Measurements from ENCODE around the gene EVI5L.
"Not testable (repeated sequence)": the region's sequence is repeated elsewhere in the genome, so short reads cannot be mapped to it uniquely, and the experiment has no call there.

Gene EVI5L

DNA sequence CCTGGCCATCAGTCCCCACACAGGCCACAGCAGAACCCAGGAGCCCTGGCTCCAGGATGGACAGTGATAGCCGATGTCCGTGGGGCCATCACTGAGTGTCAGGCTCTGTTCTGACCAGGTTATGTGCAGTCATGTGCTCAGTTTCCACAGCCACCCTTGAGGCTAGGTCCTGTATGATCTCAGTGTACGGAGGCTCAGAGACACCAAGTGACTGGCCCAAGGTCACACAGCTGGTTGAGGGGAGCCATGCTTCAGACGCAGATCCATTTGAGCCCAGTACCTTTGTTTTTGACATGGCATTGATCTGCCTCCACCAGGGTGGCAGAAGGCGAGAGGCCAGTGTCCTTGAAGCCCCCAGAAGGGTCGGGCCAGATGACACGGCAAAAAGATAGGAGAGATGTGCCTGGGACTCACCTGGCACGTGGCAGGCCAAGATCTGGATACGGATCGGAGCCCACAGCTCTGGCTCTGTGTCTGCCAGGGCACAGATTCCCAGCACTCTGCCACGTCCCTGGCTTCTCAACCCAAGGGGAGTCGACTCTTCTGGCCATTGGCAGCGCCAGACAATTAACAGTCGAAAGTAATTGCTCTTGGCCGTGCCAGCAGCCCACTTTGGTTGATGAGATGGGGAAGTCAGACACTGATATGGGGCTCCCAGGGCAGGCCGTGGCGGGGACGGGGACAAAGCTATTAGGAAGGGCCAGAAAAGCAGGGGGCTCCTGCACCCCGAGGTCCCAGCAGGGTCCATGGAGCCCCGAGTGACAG is 15.6 kb downstream of the EVI5L start:
- no peak for DNase-seq (ENCODE audit: low read depth in 2 of 3, low spot score in 1 of 3)

DNA sequence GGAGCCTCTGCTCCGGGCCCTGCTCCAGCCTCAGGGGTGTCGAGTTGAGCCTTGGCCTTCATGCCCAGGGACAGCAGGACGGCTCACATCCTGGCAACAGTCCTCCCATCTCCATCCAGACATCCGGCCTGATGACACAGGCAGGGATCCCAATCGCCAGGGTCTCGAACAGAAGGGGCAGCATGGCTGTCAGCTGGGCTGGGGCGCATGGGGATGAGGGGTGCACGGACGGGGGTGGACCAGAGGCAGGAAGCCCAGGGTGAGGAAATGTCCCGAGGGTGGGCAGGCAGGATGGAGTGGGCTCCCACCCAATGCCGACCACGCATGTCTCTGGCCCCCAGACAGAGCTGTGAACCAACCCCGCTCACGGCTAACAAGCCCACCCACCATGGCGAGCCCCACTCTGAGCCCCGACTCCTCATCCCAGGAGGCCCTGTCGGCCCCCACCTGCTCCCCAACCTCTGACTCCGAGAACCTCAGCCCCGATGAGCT is 16.2 kb downstream of the EVI5L start:
- DNase-seq (ENCODE audit: low read depth in 2 of 3, low spot score in 1 of 3), result no peak

DNA sequence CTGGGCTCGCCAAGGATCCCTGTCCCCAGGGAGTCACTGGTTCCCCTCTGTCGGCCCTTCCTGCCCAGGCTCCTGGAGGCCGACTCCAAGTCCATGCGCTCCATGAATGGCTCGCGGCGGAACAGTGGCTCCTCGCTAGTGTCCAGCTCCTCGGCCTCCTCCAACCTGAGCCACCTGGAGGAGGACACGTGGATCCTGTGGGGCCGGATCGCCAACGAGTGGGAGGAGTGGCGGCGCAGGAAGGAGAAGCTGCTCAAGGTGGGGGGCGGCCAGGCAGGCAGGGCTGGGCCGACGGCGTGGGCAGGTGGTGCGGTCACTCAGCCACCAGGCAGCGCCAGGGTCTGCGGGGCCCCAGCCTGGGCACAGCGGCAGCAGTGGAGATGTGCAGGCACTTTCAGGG is 17.6 kb downstream of the EVI5L start:
- DNase-seq (ENCODE audit: low read depth in 2 of 3, low spot score in 1 of 3), result no peak

DNA sequence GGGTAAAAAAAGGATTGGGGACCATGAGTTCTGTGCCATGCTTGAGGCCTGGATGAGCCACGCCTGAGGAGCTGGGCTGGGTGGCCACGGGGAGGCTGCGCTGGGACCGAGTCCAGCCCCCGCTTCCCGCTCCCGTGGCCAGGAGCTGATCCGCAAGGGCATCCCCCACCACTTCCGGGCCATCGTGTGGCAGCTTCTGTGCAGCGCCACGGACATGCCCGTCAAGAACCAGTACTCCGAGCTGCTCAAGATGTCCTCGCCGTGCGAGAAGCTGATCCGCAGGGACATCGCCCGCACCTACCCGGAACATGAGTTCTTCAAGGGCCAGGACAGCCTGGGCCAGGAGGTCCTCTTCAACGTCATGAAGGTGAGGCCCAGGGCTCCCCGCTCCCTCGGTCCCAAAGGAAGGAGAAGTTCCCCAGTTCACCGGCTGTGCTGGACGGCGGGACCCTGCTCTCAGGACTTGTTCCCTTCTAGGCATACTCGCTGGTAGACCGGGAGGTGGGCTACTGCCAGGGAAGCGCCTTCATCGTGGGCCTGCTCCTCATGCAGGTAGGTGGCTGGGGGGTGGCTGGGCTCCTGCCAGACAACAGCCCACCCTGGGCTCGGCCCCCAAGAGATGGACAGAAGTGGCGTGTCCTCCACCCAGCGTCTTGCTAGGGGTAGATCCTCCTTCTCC is 18.9 kb downstream of the EVI5L start:
- DNase-seq (ENCODE audit: low read depth in 2 of 3, low spot score in 1 of 3), result no peak

DNA sequence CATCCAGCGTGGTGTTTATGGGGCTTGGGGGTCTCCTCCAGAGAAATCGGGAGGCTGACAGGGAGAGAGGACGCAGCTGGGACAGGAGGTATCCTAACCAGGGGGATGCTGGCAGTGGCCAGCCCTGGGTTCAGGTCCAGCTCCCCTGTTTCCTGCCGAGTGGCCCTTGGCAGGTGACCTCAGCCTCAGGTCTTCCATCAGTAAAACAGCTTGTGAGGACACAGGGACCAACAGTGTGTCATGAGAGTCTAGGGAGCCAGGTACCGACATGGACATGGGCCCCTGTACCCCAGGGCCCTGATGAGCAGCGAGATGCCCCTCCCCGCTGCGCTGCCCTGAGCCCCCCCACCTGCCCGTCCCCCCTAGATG is 19.6 kb downstream of the EVI5L start:
- DNase-seq (ENCODE audit: low read depth in 2 of 3, low spot score in 1 of 3), result no peak

DNA sequence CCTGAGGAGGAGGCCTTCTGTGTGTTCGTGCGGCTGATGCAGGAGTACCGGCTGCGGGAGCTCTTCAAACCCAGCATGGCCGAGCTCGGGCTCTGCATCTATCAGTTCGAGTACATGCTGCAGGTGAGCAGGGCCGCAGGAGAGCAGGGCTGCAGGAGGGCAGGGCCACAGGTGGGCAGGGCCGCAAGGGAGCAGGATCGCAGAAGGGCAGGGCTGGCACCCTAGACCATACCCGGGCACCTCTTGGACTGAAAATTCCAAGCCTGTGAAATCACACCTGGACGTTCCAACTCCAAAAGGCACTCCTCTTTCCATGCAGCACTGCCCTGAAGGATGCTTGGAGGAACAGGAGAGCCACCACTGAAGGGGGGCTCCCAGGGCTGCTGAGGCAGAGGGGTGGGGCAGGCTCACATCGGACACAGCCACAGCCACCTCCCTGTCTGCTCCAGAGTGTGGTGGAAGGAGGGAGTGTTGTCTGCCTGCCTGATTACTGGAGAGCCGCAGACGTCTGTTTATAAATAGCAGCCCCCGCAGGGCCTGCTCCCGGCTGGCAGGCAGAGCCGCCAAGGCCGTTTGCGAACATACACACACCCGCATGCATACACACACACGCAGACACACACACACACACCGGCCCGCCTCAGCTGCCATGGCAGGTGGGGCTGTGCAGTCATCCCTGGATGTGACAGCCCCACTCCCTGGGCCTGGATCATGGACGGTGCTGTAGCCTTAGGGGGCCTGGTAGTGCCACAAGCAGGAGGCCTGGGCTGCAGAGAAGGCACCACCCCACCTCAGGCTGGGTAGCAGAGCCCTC is 20.2 kb downstream of the EVI5L start:
- no peak for DNase-seq (ENCODE audit: low read depth in 2 of 3, low spot score in 1 of 3)

DNA sequence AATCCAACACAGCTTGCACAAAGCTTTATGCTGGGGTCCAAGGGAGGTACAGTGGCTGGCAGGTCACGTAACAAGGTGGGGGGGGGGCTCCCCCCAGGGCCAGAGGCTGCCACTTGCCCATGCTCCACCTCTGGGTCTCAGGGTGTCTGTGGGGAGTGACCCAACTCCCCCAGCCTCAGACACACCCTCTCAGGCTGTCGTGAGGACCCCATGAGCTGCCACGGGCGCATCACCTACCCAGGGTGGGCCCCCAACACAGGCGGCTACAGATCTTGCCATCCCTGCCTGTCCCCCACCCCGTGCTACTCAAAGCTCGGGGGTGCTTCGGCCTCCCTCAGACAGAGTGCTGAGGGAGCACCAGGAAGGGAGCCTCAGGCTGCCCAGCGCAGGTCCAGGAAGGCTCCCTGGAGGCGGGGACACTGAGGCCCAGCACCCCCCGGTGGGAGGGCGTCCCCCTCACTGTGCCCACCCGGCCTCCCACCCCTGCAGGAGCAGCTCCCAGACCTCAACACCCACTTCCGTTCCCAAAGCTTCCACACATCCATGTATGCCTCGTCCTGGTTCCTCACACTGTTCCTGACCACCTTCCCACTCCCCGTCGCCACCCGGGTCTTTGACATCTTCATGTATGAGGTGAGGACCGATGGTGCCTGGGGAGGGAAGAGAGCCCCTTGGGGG is 21.1 kb downstream of the EVI5L start:
- DNase-seq (ENCODE audit: low read depth in 2 of 3, low spot score in 1 of 3), result no peak

DNA sequence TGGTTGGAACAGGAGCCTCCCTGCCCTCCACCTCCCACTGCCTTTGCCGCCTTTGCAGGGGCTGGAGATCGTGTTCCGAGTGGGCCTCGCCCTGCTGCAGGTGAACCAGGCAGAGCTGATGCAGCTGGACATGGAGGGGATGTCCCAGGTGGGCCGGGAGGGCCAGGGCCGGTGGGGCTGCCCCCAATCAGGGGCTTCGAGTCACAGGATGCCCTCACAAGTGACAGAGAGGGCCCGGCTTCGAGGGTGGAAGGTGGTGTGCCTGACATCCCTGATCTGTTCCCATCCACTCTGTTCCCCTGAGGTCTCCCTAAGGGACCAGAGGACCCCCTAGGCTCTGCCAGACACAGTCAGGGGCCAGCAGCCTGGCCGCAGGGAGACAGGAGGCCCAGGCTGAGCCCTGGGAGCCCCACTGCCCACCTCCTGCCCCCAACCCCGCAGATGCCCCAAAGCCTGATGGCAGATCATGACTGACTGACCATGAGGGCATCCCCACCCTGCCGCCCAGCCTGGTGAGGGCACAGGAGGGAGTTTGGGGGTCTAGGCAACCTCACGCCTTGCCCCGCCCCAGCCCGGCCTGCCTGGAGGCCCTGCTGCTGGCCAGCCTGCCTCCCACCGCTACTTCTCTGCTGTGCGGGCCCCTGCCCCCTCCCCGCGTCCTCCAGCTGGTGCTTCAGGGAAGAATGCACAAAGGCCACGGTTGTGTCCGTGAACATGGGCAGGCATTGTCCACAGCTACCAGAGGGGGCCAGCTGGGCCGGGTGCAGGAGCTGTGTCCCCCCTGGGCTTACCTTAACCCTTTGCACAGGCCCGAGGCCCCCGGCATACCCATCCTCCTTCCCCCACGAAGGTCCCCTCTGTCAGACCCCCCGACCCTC is 21.8 kb downstream of the EVI5L start:
- DNase-seq (ENCODE audit: low read depth in 2 of 3, low spot score in 1 of 3), result no peak

DNA sequence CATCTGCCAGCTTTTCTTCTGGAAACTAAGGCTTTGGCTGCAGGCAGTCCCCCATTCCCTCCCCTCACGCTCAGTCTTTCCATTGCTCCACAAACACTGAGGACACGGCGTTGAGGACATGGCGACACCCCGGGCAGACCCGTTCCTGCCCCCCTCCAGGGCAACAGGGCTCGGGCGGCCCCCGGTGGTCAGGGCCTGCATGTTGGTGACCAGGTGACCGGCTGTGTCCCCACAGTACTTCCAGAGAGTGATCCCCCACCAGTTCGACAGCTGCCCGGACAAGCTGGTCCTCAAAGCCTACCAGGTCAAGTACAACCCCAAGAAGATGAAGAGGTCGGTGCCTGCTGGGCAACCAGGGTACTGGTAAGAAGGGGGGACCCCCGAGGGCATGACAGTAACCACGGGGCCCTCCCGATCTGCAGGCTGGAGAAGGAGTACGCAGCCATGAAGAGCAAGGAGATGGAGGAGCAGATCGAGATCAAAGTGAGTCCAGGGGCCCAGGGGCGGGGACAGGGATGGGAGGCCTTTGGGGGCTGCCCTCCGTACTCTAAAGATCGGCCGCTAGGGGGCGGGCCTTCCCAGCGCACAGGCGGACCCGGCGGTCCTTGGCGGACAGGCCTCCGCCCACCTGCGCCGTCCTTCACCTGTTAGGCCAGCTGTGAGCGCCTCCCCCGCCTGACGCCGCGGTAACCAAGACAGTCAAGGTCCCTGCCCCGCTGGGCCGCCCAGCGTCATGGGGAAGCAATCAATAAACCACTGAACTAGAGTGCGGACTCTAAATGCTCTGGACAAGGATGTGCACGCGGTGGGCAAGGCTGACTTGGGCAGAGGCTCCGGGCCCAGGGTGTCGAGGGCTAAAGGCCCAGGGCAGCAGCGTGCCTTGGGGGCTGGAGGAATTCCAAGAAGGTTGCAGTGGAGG is 23.1 kb downstream of the EVI5L start:
- DNase-seq (ENCODE audit: low read depth in 2 of 3, low spot score in 1 of 3), result peak; percentile 43 to 60 (median 60)

DNA sequence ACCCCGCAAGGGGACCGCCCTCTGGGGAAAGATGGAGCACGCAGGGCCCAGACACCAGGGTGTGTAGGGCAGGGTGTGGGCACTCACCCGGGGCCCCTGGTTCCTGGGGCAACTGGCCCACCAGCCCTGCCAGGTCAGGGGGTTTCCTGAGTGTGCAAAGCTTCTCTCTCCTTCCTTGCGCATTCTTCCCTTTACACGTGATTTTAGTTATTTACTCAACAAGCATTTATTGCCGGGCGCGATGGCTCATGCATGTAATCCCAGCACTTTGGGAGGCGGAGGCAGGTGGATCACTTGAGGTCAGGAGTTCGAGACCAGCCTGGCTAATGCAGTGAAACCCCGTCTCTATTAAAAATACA is 23.7 kb downstream of the EVI5L start:
- no peak for DNase-seq (ENCODE audit: low read depth in 2 of 3, low spot score in 1 of 3)

DNA sequence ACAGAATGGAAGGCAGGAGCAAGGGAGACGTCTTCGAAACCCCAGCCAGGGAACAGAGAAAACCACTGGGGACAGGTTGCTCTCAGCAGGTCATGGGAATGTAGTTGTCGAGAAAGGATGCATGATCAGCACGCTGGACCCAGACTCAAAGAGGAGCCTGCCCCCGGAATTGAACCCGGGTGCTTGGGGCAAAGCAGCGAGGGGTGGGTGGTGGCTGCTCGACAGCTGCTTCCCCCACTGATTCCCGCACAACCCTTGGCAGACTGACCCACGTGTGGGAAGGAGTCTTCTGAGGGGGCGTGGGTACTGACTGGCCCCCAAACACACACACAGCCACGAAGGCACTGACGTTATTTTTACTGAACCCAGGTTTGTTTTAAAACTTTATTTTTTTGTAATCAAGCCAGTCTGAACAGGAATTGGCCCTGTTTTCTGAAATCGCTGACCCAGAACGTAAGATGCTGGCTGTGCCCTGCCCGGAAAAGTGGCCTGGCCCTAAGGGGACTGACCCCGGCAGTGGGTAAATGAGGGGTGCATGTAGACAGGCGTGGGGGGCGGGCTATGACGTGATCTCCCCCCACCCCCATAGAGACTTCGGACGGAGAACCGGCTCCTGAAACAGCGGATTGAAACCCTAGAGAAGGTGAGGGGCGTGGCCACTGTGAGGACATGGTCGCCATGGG is 25.5 kb downstream of the EVI5L start:
- DNase-seq (ENCODE audit: low read depth in 2 of 3, low spot score in 1 of 3), result no peak

DNA sequence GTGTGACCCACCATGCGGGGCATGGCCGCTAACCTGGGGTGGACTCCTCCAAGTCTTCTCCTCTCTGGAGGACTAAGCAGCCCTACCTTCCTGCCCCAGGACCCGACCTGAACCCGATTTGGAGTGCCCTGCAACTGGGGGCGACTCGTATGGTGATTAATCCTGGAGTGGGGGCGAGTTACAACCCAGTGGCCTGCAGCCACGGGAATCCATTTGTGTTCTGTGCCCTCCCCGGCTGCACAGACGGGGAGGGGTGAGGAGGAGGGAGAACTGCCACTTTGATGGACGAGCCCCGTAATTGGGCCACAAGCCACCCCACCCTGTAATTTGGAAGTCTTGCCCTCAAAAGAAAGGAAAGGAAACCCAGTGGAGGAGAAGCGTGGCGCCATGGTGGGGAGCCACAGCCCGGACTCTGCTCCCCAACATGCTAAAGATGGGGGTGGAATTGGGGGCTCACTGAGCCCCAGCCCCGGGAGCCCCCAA is 26.1 kb downstream of the EVI5L start:
- DNase-seq (ENCODE audit: low read depth in 2 of 3, low spot score in 1 of 3), result no peak

DNA sequence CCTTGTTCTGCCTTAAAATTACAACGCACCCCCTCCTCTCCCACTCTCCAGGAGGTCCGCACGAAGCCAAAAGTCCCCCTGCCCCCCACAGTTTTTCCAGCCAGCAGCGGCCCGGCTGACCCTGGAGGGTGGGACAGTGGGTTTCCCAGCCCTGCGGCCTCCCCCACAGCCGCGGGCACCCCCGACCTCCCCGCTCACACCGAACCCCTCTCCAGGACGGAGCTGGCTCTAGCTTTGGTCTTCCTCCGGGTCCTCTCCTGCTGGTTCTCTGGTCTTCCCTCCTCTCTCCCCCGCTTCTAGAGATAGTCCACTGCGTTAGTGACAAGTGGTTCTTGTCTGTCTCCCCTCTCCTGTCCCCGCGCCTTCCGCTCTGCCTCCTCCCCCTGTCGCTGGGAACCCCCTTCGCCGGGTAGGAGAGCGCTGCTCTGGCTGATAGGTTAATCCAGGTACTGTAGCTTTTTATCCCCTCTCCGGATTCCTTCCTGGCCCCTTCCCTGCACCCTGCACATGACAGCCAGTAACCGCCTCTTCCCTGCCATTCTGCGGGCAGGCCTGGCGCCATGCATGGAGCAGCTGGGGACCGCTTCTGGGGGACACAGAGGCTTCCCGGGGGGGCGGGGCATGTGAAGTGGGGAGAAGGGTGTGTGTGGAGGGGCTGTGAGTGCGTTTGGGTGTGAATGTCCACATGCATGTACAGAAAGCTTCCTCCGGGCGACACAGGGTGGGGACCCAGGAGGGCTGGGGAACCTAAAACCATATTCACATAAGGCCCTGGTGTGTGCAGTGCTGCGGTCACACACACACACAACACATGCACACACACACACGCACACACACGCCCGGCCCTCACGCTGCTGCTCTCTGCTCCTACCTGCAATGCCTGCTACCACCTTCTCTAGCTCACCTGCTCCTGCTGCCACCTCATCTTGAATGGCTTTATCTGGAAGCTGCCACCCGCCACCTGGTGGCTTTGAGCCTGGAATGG is 27.0 kb downstream of the EVI5L start:
- DNase-seq (ENCODE audit: low read depth in 2 of 3, low spot score in 1 of 3), result no peak

DNA sequence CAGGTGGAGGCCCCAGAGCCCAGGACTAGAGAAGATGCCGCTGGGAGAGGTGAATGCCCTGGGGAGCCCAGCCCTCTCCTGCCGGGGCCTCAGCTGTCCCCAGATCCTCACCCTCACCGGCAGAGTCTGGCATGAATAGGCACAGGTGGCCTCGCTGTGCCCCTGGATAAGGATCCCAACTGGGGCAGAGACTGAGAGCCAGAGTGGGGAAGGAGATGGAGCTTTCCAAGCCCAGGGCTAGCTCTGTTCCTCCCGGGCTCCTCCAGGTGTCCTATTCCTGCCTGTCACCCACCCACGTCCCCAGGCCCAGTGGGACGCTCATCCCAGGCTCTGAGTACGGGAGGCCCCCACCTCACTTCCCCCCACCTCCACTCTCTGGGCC is 27.7 kb downstream of the EVI5L start:
- no peak for DNase-seq (ENCODE audit: low read depth in 2 of 3, low spot score in 1 of 3)

DNA sequence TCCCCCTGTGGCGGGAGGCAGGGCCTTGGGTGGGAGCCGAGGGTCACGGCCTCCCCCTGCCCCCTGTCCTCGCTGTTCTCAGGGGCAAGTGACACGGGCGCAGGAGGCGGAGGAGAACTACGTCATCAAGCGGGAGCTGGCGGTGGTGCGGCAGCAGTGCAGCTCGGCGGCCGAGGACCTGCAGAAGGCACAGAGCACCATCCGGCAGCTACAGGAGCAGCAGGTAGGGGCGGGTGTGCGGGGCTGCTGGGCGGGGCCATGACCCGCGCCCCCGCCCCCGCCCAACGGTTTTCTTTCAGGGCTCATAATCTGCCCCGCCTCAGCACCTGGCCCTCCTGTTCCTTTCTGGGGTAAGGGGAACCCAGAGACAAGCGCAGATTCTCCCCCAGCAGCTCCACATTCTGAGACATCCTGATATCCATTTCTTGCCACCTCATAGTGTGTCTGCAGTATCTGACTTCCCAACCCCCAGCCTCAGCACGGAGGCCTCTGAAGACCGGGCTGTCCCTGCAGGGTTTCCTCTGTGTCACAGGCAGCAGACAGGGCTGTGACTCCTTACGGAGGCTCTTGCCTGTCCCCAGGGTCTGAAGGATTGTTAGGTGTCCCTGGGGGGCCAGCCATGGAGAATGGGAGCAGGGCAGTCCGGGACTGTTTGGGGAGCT is 28.2 kb downstream of the EVI5L start:
- no peak for DNase-seq (ENCODE audit: low read depth in 2 of 3, low spot score in 1 of 3)

DNA sequence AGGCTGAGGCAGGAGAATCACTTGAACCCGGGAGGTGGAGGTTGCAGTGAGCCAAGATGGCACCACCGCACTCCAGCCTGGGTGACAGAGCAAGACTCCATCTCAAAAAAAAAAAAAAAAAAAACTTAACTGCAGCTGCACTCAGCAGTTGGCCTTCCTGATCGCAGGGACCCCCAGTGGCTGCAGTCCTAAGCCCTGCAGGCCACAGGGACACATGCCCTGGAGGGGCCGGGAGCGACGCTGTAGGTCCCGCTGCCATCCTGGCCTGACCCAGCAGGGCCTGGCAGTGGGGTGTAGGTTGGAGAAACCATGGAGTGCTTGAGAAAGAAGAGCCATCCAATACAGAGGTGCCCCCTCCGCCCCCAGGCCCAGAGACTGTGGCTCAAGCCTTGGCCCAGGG is 29.1 kb downstream of the EVI5L start:
- DNase-seq (ENCODE audit: low read depth in 2 of 3, low spot score in 1 of 3), result not testable (repeated sequence)

All from stimulated activated CD4-positive, alpha-beta T cell treated with anti-CD3 and anti-CD28 coated beads, Interleukin-12 subunit alpha, Interleukin-12 subunit beta, amount 100 ng/mL, for 48 hours (primary cell).